ENCODE results near the gene RHBDF2. TPM values are rescaled to one million over a fixed set of nuclear protein-coding genes. Genes with fewer than 3 reads are reported as not detected.

Gene RHBDF2
- total RNA-seq, 6 experiments from 2014 or later, result 7.1 to 18.6 (median 11.0) TPM

DNA sequence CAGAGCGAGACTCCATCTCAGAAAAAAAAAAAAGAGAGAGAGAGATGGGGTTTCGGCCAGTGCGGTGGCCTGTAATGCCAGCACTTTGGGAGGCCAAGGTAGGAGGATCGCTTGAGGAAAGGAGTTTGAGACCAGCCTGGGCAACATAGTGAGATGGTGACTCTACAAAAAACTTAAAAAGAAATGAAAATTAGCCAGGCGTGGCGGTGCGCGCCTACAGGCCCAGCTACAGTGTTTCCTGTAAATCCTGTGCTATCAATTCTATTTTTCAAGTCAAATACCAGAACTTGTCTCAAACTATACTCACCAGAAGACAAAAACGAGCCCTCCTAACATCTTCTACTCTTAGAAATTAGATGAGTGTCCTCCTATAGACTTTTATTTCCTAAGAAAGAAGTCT lies 67.5 kb downstream of the RHBDF2 start:
- DNase-seq (no peak), ATAC-seq (no peak)
- Histone ChIP-seq H3K36me3 (no peaks in the 10 kb centered on the region), H3K27ac (no peak overlapping the region), H3K4me3 (no peak overlapping the region), H3K27me3 (no peaks in the 10 kb centered on the region), H3K4me1 (peaks cover 0 to 9% (median 0%) of the 10 kb centered on the region in 4 donors), H3K9me3 (no peaks in the 10 kb centered on the region)
- 95% methylated on average over 7 of the region's 9 CpGs for WGBS (ENCODE audit: insufficient coverage, low coverage, low lambda C conversion rate, missing lambda C conversion rate)
- TF ChIP-seq POLR2A (IDR thresholded peaks at IDR 0.05), result no peak
- TF ChIP-seq, protein P1, sequence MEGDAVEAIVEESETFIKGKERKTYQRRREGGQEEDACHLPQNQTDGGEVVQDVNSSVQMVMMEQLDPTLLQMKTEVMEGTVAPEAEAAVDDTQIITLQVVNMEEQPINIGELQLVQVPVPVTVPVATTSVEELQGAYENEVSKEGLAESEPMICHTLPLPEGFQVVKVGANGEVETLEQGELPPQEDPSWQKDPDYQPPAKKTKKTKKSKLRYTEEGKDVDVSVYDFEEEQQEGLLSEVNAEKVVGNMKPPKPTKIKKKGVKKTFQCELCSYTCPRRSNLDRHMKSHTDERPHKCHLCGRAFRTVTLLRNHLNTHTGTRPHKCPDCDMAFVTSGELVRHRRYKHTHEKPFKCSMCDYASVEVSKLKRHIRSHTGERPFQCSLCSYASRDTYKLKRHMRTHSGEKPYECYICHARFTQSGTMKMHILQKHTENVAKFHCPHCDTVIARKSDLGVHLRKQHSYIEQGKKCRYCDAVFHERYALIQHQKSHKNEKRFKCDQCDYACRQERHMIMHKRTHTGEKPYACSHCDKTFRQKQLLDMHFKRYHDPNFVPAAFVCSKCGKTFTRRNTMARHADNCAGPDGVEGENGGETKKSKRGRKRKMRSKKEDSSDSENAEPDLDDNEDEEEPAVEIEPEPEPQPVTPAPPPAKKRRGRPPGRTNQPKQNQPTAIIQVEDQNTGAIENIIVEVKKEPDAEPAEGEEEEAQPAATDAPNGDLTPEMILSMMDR (IDR thresholded peaks at IDR 0.05), result no peak
- intact Hi-C loops (cut with DNase I), result no loop called here

- H3K27me3 ChIP-seq, result no peaks in the 10 kb centered on the region
- ATAC-seq (no peak), DNase-seq (no peak)
- no peaks in the 10 kb centered on the region for H3K9me3 ChIP-seq
- no peak overlapping the region for H3K4me3 ChIP-seq
- no peak overlapping the region for H3K27ac ChIP-seq
- intact Hi-C loops (cut with DNase I), result no loop called here
- TF ChIP-seq, protein P1 (IDR thresholded peaks at IDR 0.05), result peak; percentile 10 to 21 (median 12)
- TF ChIP-seq POLR2A (IDR thresholded peaks at IDR 0.05), result no peak
- H3K4me1 ChIP-seq, result peaks cover 0 to 12% (median 0%) of the 10 kb centered on the region in 4 donors
- WGBS (ENCODE audit: insufficient coverage, low coverage, low lambda C conversion rate, missing lambda C conversion rate), result 82% methylated on average over 3 of the region's 3 CpGs
- no peaks in the 10 kb centered on the region for H3K36me3 ChIP-seq
Observed at GRCh38 chr17:76432712-76433336, 68.4 kb downstream of the RHBDF2 start.

GRCh38 chr17:76432004-76432403 lies 69.2 kb downstream of the RHBDF2 start:
- H3K27ac ChIP-seq, result no peak overlapping the region
- ATAC-seq, result no peak
- H3K36me3 ChIP-seq, result no peaks in the 10 kb centered on the region
- no peaks in the 10 kb centered on the region for H3K27me3 ChIP-seq
- TF ChIP-seq, protein P1 (IDR thresholded peaks at IDR 0.05), result no peak
- TF ChIP-seq POLR2A (IDR thresholded peaks at IDR 0.05), result no peak
- peaks cover 0 to 11% (median 0%) of the 10 kb centered on the region in 4 donors for H3K4me1 ChIP-seq
- H3K4me3 ChIP-seq, result no peak overlapping the region
- WGBS (ENCODE audit: insufficient coverage, low coverage, low lambda C conversion rate, missing lambda C conversion rate), result 100% methylated on average over 2 of the region's 6 CpGs
- intact Hi-C loops (cut with DNase I), result no loop called here
- H3K9me3 ChIP-seq, result no peaks in the 10 kb centered on the region
- DNase-seq, result no peak

DNA sequence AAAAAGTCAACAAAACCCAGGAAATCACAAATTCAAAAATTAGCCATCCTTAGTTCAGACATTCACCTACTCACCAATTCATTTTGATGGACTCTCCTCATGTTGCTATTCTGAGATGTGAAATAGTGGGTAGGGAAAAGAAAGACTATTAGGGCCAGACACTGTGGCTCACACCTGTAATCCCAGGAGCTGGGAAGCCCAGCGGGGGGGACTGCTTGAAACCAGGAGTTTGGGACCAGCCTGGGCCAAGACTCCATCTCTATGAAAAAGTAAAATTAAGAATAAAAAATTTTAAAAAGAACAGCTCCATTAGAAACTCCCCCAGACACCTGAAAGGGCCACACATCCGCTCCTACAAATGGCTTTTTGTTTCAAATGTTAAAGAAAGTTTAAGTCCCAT lies 69.7 kb downstream of the RHBDF2 start:
- no peak for ATAC-seq
- intact Hi-C loops (cut with DNase I), result no loop called here
- no peaks in the 10 kb centered on the region for H3K27me3 ChIP-seq
- H3K9me3 ChIP-seq, result no peaks in the 10 kb centered on the region
- WGBS (ENCODE audit: insufficient coverage, low coverage, low lambda C conversion rate, missing lambda C conversion rate), result 100% methylated on average over 1 of the region's 2 CpGs
- DNase-seq, result no peak
- H3K36me3 ChIP-seq, result no peaks in the 10 kb centered on the region
- peaks cover 0 to 11% (median 0%) of the 10 kb centered on the region in 4 donors for H3K4me1 ChIP-seq
- TF ChIP-seq, protein P1 (IDR thresholded peaks at IDR 0.05), result no peak
- no peak for TF ChIP-seq POLR2A (IDR thresholded peaks at IDR 0.05)
- no peak overlapping the region for H3K27ac ChIP-seq
- H3K4me3 ChIP-seq, result no peak overlapping the region
